Measurements from ENCODE around the gene FAM20B. TPM values are rescaled to one million over a fixed set of nuclear protein-coding genes. Genes with fewer than 3 reads are reported as not detected.

The FAM20B gene
- total and polyA plus RNA-seq, 2 of the 13 experiments (the other 11 are each of a cell fraction or from before 2014, with no cell fraction given), result 13.8 to 26.9 TPM

DNA sequence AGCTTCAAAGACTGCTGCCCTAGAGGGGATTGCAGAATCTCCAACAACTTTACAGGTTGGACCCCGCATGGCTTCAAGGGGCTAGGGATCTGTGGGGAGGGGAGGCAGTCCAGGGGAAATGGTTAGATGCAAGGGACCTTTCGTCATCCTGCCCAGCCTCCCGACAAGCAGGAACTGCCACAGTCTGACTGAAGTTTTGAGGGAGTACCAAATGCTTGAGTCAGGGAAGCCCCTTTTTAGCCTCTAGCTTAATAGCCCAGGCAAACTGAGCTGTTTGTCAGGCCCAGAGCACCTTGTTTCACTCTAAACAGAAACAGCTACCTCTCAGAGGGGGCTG is 57.3 kb downstream of the FAM20B start:
- peaks cover 39% of the 10 kb centered on the region for H3K4me1 ChIP-seq (ENCODE audit: insufficient read depth, low read length)
- no peaks in the 10 kb centered on the region for H3K9me3 ChIP-seq (ENCODE audit: low read length)
- no peak for DNase-seq (ENCODE audit: low spot score)
- ChIA-PET POLR2A (interaction anchor here (0.7 to 3.2 kb wide), 5 partner anchors 8 to 283 kb away, joined by 3 to 20 read pairs (median 6); partner anchors contain the start of genes AXDND1 and SOAT1), CTCF (ENCODE audit: low intra/inter-chr PET ratio, low total read pairs) (no interaction called here)
- no TSS peak for BruUV-seq (replicated peaks)
- peaks cover 1 to 8% of the 10 kb centered on the region in 2 experiments; a peak in 2 of 5 replicates for H3K36me3 ChIP-seq (replicated peaks in 1 of 2; ENCODE audit: control insufficient read depth in 1 of 2, insufficient read depth in 2 of 2, low read length in 2 of 2)
- H3K79me2 ChIP-seq (ENCODE audit: insufficient read depth, low read length), result peaks cover 16% of the 10 kb centered on the region
- H2AFZ ChIP-seq (ENCODE audit: low read length), result peak overlapping the region; percentile 42
- intact Hi-C loops (cut with micrococcal nuclease; ENCODE audit: unreplicated experiment), result loop anchor here (1.0 kb wide), 1 partner anchor 22 kb away; no protein-coding TSS in a partner anchor
- FAIRE-seq, result no peak
- no peaks in the 10 kb centered on the region for H4K20me1 ChIP-seq (ENCODE audit: insufficient read depth, low read length)
- H3K27ac ChIP-seq (ENCODE audit: extremely low read length, insufficient read depth, low read length), result peak overlapping the region; percentile 77
- in situ Hi-C loops (cut with HindIII; ENCODE audit: extremely low pct_ligation_motif_present, low pct_unique_long_range_greater_than_20kb), result loop anchor here (10.0 kb wide), 1 partner anchor 282 kb away; the partner anchor contains the start of gene AXDND1
- H3K9ac ChIP-seq (ENCODE audit: insufficient read depth, low read depth, low read length), result peak overlapping the region; percentile 79
- peak overlapping the region; percentile 96 for H3K4me2 ChIP-seq (ENCODE audit: low read depth, low read length)
- TF ChIP-seq, protein P1, sequence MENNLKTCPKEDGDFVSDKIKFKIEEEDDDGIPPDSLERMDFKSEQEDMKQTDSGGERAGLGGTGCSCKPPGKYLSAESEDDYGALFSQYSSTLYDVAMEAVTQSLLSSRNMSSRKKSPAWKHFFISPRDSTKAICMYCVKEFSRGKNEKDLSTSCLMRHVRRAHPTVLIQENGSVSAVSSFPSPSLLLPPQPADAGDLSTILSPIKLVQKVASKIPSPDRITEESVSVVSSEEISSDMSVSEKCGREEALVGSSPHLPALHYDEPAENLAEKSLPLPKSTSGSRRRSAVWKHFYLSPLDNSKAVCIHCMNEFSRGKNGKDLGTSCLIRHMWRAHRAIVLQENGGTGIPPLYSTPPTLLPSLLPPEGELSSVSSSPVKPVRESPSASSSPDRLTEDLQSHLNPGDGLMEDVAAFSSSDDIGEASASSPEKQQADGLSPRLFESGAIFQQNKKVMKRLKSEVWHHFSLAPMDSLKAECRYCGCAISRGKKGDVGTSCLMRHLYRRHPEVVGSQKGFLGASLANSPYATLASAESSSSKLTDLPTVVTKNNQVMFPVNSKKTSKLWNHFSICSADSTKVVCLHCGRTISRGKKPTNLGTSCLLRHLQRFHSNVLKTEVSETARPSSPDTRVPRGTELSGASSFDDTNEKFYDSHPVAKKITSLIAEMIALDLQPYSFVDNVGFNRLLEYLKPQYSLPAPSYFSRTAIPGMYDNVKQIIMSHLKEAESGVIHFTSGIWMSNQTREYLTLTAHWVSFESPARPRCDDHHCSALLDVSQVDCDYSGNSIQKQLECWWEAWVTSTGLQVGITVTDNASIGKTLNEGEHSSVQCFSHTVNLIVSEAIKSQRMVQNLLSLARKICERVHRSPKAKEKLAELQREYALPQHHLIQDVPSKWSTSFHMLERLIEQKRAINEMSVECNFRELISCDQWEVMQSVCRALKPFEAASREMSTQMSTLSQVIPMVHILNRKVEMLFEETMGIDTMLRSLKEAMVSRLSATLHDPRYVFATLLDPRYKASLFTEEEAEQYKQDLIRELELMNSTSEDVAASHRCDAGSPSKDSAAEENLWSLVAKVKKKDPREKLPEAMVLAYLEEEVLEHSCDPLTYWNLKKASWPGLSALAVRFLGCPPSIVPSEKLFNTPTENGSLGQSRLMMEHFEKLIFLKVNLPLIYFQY (CRISPR knock-in tag; IDR thresholded peaks at IDR 0.05; ENCODE audit: borderline replicate concordance), result peak; percentile 32; the same call in 1 of the 2 replicates
- TF ChIP-seq MED1 (CRISPR knock-in tag; IDR thresholded peaks at IDR 0.05) (peak; percentile 7; the same call in 1 of the 2 replicates), ZNF232 (CRISPR knock-in tag; IDR thresholded peaks at IDR 0.05; ENCODE audit: borderline replicate concordance) (0 out of 2 replicates have a peak, but pooled peaks have one; percentile 11), STAG1 (CRISPR knock-in tag; IDR thresholded peaks at IDR 0.05) (peak; percentile 1; the same call in 1 of the 2 replicates), SP4 (CRISPR knock-in tag; IDR thresholded peaks at IDR 0.05) (0 out of 2 replicates have a peak, but pooled peaks have one; percentile 49), ZMYM4 (CRISPR knock-in tag; IDR thresholded peaks at IDR 0.05) (peak; percentile 10; the same call in 1 of the 2 replicates), ZNF546 (CRISPR knock-in tag; conservative IDR thresholded peaks at IDR 0.05) (0 out of 2 replicates have a peak, but pooled peaks have one; percentile 34), MYC (CRISPR knock-in tag; IDR thresholded peaks at IDR 0.05; ENCODE audit: borderline replicate concordance) (no peak), ZNF781 (CRISPR knock-in tag; IDR thresholded peaks at IDR 0.05; ENCODE audit: borderline replicate concordance, not compliant biosample characterization) (peak; percentile 40), ZNF572 (CRISPR knock-in tag; IDR thresholded peaks at IDR 0.05) (no peak)
- TF ChIP-seq, protein P2, sequence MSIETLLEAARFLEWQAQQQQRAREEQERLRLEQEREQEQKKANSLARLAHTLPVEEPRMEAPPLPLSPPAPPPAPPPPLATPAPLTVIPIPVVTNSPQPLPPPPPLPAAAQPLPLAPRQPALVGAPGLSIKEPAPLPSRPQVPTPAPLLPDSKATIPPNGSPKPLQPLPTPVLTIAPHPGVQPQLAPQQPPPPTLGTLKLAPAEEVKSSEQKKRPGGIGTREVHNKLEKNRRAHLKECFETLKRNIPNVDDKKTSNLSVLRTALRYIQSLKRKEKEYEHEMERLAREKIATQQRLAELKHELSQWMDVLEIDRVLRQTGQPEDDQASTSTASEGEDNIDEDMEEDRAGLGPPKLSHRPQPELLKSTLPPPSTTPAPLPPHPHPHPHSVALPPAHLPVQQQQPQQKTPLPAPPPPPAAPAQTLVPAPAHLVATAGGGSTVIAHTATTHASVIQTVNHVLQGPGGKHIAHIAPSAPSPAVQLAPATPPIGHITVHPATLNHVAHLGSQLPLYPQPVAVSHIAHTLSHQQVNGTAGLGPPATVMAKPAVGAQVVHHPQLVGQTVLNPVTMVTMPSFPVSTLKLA (IDR thresholded peaks at IDR 0.05), result no peak
- TF ChIP-seq, protein P3, sequence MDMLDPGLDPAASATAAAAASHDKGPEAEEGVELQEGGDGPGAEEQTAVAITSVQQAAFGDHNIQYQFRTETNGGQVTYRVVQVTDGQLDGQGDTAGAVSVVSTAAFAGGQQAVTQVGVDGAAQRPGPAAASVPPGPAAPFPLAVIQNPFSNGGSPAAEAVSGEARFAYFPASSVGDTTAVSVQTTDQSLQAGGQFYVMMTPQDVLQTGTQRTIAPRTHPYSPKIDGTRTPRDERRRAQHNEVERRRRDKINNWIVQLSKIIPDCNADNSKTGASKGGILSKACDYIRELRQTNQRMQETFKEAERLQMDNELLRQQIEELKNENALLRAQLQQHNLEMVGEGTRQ (IDR thresholded peaks at IDR 0.05; ENCODE audit: low read depth, low read length), result no peak; the same call in 1 of the 2 replicates
- TF ChIP-seq, protein P3 (CRISPR knock-in tag; IDR thresholded peaks at IDR 0.05; ENCODE audit: borderline replicate concordance), result peak; percentile 70; the same call in 1 of the 2 replicates
- 0% methylated on average over 1 of the region's 3 CpGs for WGBS (ENCODE audit: low lambda C conversion rate)
- peak overlapping the region; percentile 58 to 86 (median 85); a peak in 5 of 6 replicates for H3K4me3 ChIP-seq (replicated peaks in 1 of 3; ENCODE audit: insufficient read depth in 1 of 3, low read depth in 2 of 3, low read length in 3 of 3)
- ATAC-seq, result no peak
- no peaks in the 10 kb centered on the region for H3K27me3 ChIP-seq (ENCODE audit: control insufficient read depth in 1 of 2, insufficient read depth in 2 of 2, low read length in 2 of 2)
